Activated T-cell treated with anti-CD3 and anti-CD28 coated beads for 1 hour (primary cell): Measurements from ENCODE around the gene PMIS2.

Source experiments
- DNase-seq: peaks from one replicate; pipeline ENCODE4 v3.0.0-alpha.2; 2020; ENCODE audit warnings: low read depth

Gene PMIS2

DNA sequence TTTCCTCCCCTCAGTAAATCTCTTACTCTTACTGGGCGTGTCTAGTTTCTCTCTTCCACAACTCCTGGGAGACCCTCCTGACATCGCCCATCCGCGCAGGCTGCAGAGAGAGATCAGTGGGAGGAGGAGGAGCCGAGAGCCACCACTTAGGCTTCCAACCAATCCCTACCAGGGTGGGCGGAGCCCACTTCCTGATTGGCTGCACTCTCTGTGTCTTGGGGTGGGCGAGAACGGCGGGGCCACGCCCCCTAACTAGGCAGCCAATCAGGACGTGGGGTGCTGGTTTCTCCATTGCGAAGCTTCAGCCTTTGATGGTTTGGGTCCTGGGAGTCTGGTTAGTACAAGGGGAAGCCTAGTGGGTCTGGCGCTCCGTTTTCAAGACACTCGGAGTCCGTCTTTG is at the start of gene PMIS2:
TSS of gene PMIS2 (plus strand) at position 326 of the 400 bp plus-strand sequence. CDS start 87 bp downstream, outside the sequence.
- no peak for DNase-seq

DNA sequence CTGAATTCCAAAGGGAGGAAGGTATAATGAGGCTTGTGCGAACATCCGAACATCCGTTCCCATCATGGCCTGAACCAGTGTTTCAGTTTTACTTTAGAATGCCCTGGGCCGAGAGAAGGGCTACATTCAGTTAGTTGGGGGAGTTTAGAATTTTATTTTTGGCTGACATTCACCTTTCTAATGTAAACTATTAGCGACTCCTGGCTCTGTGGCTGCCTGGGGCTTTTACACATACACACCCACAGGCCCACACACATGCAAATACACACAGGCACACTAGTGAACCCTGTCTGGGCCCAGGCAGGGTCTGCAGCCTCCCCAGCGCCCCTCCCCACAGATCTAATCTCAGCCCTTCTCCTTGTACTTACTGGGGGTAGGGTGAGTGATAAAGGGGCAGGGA is 46.7 kb upstream of the PMIS2 start:
- DNase-seq, result no peak

- DNase-seq, result no peak
Observed at GRCh38 chr19:35539850-35540249, 46.1 kb upstream of the PMIS2 start.

DNA sequence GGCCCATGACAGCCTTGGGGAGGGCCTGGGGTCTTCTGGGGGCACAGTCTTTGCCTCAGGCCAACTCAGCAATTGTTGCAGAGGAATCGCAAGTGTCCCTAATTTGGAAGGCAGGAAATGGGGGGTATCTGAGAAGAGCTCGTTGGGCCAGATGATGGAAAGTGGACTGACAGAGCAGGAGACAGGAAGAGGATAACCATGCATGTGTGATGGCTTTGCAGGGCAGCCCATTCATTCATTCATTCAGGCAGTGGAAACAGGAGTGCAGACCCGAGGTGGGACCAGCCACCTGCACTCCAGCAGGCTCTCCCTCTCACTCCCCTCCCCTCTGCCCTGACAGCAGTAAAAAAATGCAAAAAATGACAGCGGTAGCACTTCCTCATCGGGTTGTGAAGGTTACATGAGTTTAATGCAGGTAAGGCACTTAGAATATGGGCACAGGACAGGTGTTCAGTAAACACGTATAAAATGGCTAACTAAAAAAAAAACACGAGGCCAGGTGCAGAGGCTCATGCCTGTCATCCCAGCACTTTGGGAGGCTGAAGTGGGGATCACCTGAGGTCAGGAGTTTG is 45.5 kb upstream of the PMIS2 start:
- DNase-seq, result no peak

GRCh38 chr19:35542209-35542608 is 43.8 kb upstream of the PMIS2 start:
- DNase-seq, result no peak

GRCh38 chr19:35543280-35544109 is 42.5 kb upstream of the PMIS2 start:
- no peak for DNase-seq

DNA sequence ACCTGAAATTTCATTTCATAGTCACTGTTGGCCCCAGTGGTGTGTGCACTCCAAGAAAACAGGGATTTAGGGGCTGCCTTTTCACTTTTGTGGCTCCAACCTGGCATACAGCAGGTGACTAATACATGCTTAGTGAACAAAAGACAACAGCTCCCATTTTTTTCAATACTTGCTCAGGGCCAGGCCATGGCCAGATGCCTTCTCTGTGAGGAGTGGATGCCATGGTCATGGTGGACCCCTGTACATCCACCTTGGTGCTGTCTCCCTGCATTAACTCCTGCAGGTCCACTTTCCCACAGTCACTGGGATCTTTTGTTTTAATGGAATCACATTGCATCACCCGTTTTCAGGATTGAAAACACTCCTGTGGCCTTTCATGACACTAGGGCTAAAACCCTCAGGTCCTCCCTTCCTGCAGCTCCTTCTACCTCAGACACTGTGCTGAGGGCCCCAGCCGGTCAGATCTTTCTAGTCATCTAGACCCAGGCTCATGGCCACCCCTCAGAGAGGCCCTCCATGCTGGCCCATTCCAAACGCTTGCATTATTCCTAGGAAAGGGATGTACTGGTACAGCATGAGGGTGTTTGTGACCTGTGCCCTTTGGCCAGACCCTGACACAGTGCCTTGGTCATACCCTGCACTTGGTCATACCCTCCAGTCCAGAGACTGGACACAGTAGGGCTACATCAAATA is 41.7 kb upstream of the PMIS2 start:
- no peak for DNase-seq

GRCh38 chr19:35545001-35545854 is 40.7 kb upstream of the PMIS2 start, which contains the start of gene TMEM147:
TMEM147 (plus strand) TSS chr19:35545626; CDS start chr19:35545740, 114 bp downstream.
- peak; percentile 64 for DNase-seq

- DNase-seq, result peak; percentile 12
Observed at GRCh38 chr19:35545855-35546381, 40.1 kb upstream of the PMIS2 start.

DNA sequence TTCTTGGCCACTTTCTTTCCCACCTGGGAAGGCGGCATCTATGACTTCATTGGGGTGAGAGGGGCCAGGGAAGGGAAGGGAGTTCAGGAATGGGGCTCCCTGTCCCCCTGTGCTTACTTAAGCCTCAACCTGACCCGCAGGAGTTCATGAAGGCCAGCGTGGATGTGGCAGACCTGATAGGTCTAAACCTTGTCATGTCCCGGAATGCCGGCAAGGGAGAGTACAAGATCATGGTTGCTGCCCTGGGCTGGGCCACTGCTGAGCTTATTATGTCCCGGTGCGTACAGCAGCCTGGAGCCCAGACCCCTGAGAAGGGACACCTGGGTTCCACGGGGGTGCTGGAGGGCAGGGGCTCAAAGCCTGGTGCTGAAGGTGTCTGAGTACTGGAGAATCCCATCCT is 39.4 kb upstream of the PMIS2 start:
- no peak for DNase-seq

- DNase-seq, result peak; percentile 42
Observed at GRCh38 chr19:35549174-35549788, 36.7 kb upstream of the PMIS2 start.

- no peak for DNase-seq
Observed at GRCh38 chr19:35549879-35550523, 36.0 kb upstream of the PMIS2 start.

DNA sequence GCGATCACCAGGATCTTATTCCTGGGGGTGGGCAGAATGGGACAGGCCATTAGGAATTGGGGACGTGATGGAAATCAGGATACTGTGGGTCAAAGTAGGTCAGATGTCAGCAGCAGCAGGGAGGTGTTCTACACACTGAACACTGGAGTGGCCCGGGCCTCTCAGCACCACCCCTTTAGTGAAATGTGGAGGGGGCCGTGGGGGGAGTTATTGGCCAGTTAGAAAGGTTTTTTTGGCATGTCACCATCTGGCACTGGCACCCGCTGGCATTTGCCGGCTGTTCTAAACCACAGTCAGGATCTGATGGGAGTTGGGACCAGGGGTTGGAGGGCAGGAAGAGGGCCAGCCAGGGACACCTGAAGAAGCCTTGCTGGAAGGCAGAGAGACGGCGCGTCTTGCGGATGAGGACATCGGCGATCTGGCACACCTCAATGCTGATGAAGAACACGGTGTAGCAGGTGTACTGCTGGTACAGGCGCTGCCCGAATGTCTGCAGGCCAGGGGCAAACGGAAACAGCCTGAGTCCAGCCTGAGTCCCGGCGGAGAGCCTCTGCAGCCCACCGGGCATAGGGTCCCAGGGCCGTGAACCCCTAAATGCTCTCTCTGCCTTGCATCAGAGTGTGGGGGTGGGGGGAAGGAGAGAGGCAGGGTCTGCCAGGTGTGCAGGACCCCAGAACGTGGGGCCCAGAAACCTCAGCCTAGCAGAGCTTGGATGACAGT is 34.7 kb upstream of the PMIS2 start:
- no peak for DNase-seq

- no peak for DNase-seq
Observed at GRCh38 chr19:35552534-35553384, 33.2 kb upstream of the PMIS2 start.

DNA sequence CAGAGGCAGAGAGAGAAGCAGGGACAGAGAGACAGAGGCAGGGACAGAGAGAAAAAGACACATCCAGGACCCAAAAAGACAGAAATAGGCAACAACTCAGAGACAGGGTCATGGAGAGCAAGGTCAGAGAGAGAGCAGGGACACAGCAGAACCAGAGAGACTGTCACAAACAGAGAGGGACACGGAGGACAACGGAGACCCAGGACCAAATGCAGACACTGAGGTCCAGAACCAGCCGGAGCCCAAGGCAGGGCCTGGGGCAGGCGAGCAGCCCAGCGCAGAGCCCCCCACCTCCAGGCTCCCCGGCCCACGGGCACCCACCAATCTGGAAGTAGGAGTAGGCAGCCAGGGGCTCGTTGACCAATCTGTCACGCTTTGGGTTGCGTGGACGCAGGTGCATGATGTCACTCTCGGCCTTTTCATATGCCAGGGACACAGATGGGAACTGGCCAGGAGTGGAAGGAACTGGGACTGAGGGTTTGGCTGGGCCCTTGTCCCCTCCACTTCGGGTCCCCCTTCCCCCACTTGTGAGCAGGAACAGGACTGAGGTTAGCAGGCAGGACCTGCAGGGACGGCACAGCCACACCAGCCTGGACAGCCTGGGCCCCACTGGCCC is 32.5 kb upstream of the PMIS2 start:
- DNase-seq, result no peak

DNA sequence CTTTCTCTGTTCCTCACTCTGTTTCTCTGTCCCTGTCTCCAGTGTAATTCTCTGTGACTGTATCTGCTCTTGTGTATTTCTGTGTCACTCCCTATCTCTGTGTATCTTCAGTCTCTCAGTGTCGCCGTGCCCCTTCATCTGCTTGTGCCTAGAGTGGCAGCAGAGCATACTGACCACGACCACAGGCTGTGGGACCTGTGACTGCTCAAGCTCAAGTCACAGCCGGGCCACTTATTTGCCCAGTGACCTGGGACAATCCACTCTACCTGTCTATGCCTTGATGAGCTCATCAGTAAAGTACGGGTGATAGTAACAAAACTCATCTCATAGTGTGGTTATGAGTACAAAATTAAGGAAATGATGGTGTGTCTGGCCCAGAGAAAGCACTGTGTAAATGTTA is 31.9 kb upstream of the PMIS2 start:
- no peak for DNase-seq

DNA sequence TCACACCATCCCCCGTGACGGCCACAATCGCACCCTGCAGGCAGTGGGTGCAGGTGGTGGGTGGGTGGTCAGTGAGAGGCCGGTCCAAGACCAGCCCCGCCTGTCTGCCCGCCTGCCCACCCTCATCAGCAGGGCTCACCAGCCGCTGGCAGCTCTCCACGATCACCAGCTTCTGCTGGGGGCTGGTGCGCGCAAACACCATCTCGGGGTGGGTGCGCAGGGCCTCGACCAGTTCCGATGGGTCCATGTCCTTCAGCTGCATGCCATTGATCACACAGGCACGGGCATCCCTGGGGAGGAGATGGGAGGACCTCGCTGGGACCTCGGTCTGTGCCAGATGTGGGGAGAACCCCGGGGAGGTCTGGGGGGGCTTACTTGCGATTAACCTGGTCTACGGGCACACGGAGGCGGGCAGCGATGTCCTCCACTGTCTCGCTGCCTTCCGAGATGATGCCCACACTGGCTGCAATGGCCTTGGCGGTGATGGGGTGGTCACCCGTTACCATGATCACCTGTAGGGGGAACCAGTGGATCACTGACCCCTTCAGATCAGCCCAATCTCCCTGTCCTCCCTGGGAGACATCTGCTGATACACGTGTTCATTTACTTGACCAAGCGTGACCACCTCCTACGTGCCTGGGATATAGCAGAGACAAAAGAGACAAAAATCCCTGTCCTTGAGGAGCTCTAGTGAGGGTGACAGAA is 30.5 kb upstream of the PMIS2 start:
- no peak for DNase-seq

DNA sequence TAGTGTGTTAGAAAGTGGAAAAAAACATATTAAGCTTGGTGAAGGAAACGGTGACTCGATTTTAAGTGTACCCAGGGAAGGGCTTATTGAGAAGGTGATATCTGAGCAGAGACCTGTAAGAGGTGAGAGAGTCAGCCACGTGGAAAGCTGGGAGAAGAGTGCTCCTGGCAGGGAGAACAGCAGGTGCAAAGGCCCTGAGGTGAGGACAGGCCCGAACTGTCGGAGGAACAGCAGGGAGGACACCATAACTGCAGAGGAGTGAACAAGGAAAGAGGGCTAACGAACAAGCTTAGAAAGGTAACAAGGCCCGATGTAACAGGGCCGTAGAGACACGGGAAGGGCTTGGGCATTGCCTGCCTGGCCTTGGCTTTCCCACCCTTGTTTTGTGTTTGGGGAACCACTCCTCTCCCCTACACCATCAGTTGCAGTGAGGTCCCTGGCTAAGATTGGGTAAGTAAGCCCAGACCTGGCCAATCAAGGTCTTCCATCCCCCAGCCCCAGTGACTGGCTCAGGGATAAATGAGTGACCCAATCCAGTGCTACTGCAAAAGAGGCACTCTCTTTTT is 29.9 kb upstream of the PMIS2 start:
- DNase-seq, result no peak
